T-helper 2 cell treated with Interferon-gamma antibody and Interleukin-4, amounts not matched to agents 5 μg/mL and 100 μg/mL, for 36 hours (primary cell): Measurements from ENCODE around the gene PLAGL1.

Experiments
- DNase-seq: peaks from one replicate; pipeline ENCODE4 v3.0.0; 2021; ENCODE audit warnings: low spot score
- H3K27ac Mint-ChIP-seq: one replicate; pipeline ENCODE4 v1.8.0; 2021; ENCODE audit warnings: mild to moderate bottlenecking, mixed read lengths
- H3K27me3 Mint-ChIP-seq: one replicate; pipeline ENCODE4 v1.8.0; 2021; ENCODE audit warnings: low read depth, mixed read lengths
- H3K36me3 Mint-ChIP-seq: one replicate; pipeline ENCODE4 v1.8.0; 2021; ENCODE audit warnings: low read depth, mixed read lengths
- H3K4me1 Mint-ChIP-seq: one replicate; pipeline ENCODE4 v1.8.0; 2021; ENCODE audit warnings: low read depth, mixed read lengths
- H3K4me3 Mint-ChIP-seq: one replicate; pipeline ENCODE4 v1.8.0; 2022; ENCODE audit warnings: mild to moderate bottlenecking, moderate library complexity, mixed read lengths
- H3K9me3 Mint-ChIP-seq: one replicate; pipeline ENCODE4 v1.8.0; 2021; ENCODE audit warnings: mixed read lengths

PLAGL1 gene

GRCh38 chr6:143950875-143951274, 57.2 kb downstream of the PLAGL1 start:
- Mint-ChIP-seq H3K4me1 (no peaks in the 10 kb centered on the region), H3K36me3 (no peaks in the 10 kb centered on the region), H3K4me3 (no peak overlapping the region), H3K27me3 (no peaks in the 10 kb centered on the region), H3K9me3 (no peaks in the 10 kb centered on the region), H3K27ac (no peak overlapping the region)
- DNase-seq: no peak

- Mint-ChIP-seq H3K9me3 (no peaks in the 10 kb centered on the region), H3K27ac (no peak overlapping the region), H3K27me3 (no peaks in the 10 kb centered on the region), H3K4me3 (no peak overlapping the region), H3K36me3 (no peaks in the 10 kb centered on the region), H3K4me1 (no peaks in the 10 kb centered on the region)
- DNase-seq: no peak
Observed at GRCh38 chr6:143949962-143950361, 58.1 kb downstream of the PLAGL1 start.

GRCh38 chr6:143949535-143949934, 58.5 kb downstream of the PLAGL1 start:
- no peaks in the 10 kb centered on the region for H3K36me3 Mint-ChIP-seq
- DNase-seq: no peak
- no peaks in the 10 kb centered on the region for H3K9me3 Mint-ChIP-seq
- no peak overlapping the region for H3K4me3 Mint-ChIP-seq
- H3K4me1 Mint-ChIP-seq: no peaks in the 10 kb centered on the region
- H3K27ac Mint-ChIP-seq: no peak overlapping the region
- no peaks in the 10 kb centered on the region for H3K27me3 Mint-ChIP-seq

GRCh38 chr6:143948208-143948607, 59.9 kb downstream of the PLAGL1 start:
- no peak for DNase-seq
- H3K27ac Mint-ChIP-seq: no peak overlapping the region
- H3K27me3 Mint-ChIP-seq: no peaks in the 10 kb centered on the region
- H3K36me3 Mint-ChIP-seq: no peaks in the 10 kb centered on the region
- no peak overlapping the region for H3K4me3 Mint-ChIP-seq
- no peaks in the 10 kb centered on the region for H3K4me1 Mint-ChIP-seq
- no peaks in the 10 kb centered on the region for H3K9me3 Mint-ChIP-seq

GRCh38 chr6:143941852-143942627, 66.0 kb downstream of the PLAGL1 start:
- Mint-ChIP-seq H3K36me3 (no peaks in the 10 kb centered on the region), H3K27me3 (no peaks in the 10 kb centered on the region), H3K4me1 (peaks cover 9% of the 10 kb centered on the region), H3K4me3 (no peak overlapping the region), H3K9me3 (no peaks in the 10 kb centered on the region), H3K27ac (no peak overlapping the region)
- DNase-seq: peak; percentile 20

GRCh38 chr6:143940011-143940597, 68.0 kb downstream of the PLAGL1 start:
- no peaks in the 10 kb centered on the region for H3K27me3 Mint-ChIP-seq
- H3K4me3 Mint-ChIP-seq: no peak overlapping the region
- no peaks in the 10 kb centered on the region for H3K9me3 Mint-ChIP-seq
- no peaks in the 10 kb centered on the region for H3K36me3 Mint-ChIP-seq
- peak; percentile 14 for DNase-seq
- H3K27ac Mint-ChIP-seq: no peak overlapping the region
- peaks cover 9% of the 10 kb centered on the region for H3K4me1 Mint-ChIP-seq

- no peak for DNase-seq
- no peaks in the 10 kb centered on the region for H3K27me3 Mint-ChIP-seq
- no peak overlapping the region for H3K27ac Mint-ChIP-seq
- peaks cover 9% of the 10 kb centered on the region for H3K4me1 Mint-ChIP-seq
- no peaks in the 10 kb centered on the region for H3K9me3 Mint-ChIP-seq
- no peak overlapping the region for H3K4me3 Mint-ChIP-seq
- H3K36me3 Mint-ChIP-seq: no peaks in the 10 kb centered on the region
Observed at GRCh38 chr6:143939364-143939763, 68.7 kb downstream of the PLAGL1 start.

GRCh38 chr6:143937668-143937970, 70.4 kb downstream of the PLAGL1 start:
- Mint-ChIP-seq H3K36me3 (no peaks in the 10 kb centered on the region), H3K4me3 (no peak overlapping the region), H3K27me3 (no peaks in the 10 kb centered on the region), H3K4me1 (peaks cover 9% of the 10 kb centered on the region), H3K9me3 (no peaks in the 10 kb centered on the region), H3K27ac (no peak overlapping the region)
- no peak for DNase-seq

- no peaks in the 10 kb centered on the region for H3K9me3 Mint-ChIP-seq
- H3K27me3 Mint-ChIP-seq: no peaks in the 10 kb centered on the region
- H3K4me1 Mint-ChIP-seq: peaks cover 7% of the 10 kb centered on the region
- H3K4me3 Mint-ChIP-seq: no peak overlapping the region
- no peak for DNase-seq
- H3K36me3 Mint-ChIP-seq: no peaks in the 10 kb centered on the region
- H3K27ac Mint-ChIP-seq: no peak overlapping the region
Observed at GRCh38 chr6:143936778-143937667, 71.0 kb downstream of the PLAGL1 start.

GRCh38 chr6:143936347-143936746, 71.7 kb downstream of the PLAGL1 start:
- Mint-ChIP-seq H3K9me3 (no peaks in the 10 kb centered on the region), H3K27ac (no peak overlapping the region), H3K36me3 (no peaks in the 10 kb centered on the region), H3K4me1 (peaks cover 6% of the 10 kb centered on the region), H3K27me3 (no peaks in the 10 kb centered on the region), H3K4me3 (no peak overlapping the region)
- no peak for DNase-seq

GRCh38 chr6:143934867-143935266, 73.2 kb downstream of the PLAGL1 start:
- Mint-ChIP-seq H3K4me3 (no peak overlapping the region), H3K4me1 (peaks cover 2% of the 10 kb centered on the region), H3K27me3 (peaks cover 8% of the 10 kb centered on the region), H3K9me3 (peaks cover 6% of the 10 kb centered on the region), H3K36me3 (no peaks in the 10 kb centered on the region), H3K27ac (no peak overlapping the region)
- DNase-seq: no peak

GRCh38 chr6:143934331-143934730, 73.7 kb downstream of the PLAGL1 start:
- no peaks in the 10 kb centered on the region for H3K36me3 Mint-ChIP-seq
- no peak overlapping the region for H3K27ac Mint-ChIP-seq
- peaks cover under 1% of the 10 kb centered on the region for H3K4me1 Mint-ChIP-seq
- DNase-seq: no peak
- no peak overlapping the region for H3K4me3 Mint-ChIP-seq
- peaks cover 6% of the 10 kb centered on the region for H3K9me3 Mint-ChIP-seq
- H3K27me3 Mint-ChIP-seq: peaks cover 13% of the 10 kb centered on the region

GRCh38 chr6:143929975-143930374, 78.1 kb downstream of the PLAGL1 start:
- Mint-ChIP-seq H3K9me3 (peaks cover 6% of the 10 kb centered on the region), H3K27me3 (peaks cover 17% of the 10 kb centered on the region), H3K36me3 (no peaks in the 10 kb centered on the region), H3K4me3 (no peak overlapping the region), H3K27ac (no peak overlapping the region), H3K4me1 (no peaks in the 10 kb centered on the region)
- no peak for DNase-seq

GRCh38 chr6:143928853-143929252, 79.2 kb downstream of the PLAGL1 start:
- H3K27ac Mint-ChIP-seq: no peak overlapping the region
- no peaks in the 10 kb centered on the region for H3K36me3 Mint-ChIP-seq
- H3K4me3 Mint-ChIP-seq: no peak overlapping the region

More at GRCh38 chr6:143928853-143929252, 79.2 kb downstream of the PLAGL1 start:
- H3K4me1 Mint-ChIP-seq: no peaks in the 10 kb centered on the region
- peaks cover 6% of the 10 kb centered on the region for H3K9me3 Mint-ChIP-seq
- H3K27me3 Mint-ChIP-seq: peaks cover 20% of the 10 kb centered on the region
- no peak for DNase-seq
